Suppressor macrophage (primary cell): Measurements from ENCODE around the gene CFAP92.
A peak's percentile ranks its signal among the peaks of the same experiment; 100 is the strongest.
"Not testable (repeated sequence)": the region's sequence is repeated elsewhere in the genome, so short reads cannot be mapped to it uniquely, and the experiment has no call there.

Experiments used
- DNase-seq, 4 experiments: peaks; one replicate each; pipeline ENCODE4 v3.0.0-alpha.2; 2020 to 2022

Gene CFAP92

DNA sequence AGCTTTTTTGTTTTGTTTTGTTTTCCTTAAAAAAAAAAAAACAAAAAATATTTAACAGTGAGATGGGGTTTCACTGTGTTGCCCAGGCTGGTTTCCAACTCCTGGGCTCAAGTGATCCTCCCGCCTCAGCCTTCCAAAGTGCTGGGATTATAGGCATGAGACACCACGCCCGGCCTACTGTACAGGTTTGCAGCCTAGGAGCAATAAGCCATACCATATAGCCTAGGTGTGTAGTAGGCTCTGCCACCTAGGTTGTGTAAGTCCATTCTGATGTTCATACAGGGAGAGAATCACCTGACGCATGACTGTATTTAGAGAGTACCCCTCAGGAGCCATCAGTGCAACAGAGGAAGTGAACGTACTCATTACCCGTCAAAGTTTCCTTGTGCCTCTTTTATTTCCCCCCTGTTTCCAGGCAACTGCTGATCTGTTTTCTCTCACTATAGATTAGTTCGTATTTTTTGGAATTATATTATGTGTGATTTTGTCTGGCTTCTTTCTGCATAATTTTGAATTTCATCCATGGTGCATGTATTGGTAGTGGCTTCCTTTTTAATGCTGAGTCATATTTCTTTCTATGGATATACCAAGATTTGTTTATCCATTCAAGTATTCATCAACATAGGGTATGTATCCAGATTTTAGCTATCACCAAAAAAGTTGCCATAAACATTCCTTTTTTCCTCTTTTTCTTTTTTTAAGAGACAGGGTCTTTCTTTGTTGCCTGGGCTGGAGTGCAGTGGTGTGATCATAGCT, 104.6 kb downstream of the CFAP92 start:
- DNase-seq: no peak

DNA sequence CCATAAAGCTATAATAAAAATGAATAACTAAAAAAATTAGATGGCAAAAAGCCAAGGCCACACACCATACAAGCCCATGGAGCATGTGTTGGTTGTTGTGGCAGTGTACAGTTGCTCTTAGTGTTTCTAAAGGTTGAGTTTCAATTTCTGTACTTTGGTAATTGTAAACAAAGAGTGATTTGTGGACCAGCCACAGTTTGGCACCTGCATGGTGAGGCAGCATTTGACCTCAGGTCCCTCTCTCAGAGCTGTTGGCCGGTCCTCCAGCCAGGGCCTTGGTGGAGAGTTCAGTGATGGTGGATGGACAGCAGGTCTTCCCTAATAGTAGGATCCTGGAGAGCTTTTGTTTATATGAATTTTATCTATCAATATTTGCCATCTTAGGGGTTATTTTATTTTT, 108.9 kb downstream of the CFAP92 start:
- DNase-seq: no peak

DNA sequence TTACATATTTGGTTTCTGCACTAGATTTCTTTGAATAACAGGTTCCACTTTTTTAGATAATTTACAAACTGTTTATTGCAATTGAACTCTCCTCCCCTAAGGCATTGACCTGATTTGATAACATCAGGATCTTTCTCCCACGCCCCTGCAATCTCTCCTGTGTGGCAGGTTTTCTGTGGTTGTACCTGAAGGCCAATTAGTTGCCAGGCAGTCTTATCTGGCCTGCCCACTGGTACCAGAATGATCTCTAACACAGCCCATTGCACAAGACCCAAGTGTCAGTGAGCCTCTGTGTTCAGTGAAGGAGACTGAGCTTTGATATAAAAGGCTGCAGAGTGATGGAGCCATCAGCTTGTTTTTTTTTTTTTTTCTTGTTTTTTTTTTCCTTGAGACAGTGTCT, 111.2 kb downstream of the CFAP92 start:
- DNase-seq: no peak

DNA sequence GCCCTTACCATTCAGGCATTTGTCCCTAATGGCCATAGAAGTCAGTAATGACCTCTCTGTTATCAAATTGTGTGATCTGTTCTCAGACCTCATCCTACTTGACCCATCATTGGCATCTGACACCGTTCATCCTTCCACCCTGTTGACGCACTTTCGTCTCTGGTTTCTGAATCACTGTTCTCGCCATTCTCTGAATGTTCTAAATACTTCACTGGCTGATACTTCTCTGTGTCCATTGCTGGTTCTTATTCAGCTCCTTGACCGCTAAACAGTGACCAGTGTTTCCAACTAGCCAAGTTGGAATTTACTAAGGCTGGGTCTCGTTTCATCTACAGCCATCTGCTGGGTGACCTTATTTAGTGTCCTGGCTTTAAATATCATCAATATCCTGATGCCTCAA, 112.3 kb downstream of the CFAP92 start:
- DNase-seq: no peak

DNA sequence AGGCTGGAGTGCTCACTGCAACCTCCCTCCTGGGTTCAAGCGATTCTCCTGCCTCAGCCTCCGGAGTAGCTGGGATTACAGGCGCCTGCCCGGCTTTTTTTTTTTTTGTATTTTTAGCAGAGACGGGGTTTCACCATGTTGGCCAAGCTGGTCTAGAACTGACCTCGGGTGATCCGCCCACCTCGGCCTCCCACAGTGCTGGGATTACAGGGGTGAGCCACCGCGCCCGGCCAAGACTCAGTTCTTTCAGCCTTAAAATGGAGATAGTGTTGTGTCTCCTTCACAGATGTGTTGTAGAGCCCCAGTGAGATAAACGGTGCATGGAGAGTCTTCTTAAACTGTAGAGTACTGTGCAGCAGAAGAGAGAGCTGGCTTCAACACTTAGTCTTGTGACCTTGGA, 113.4 kb downstream of the CFAP92 start:
- DNase-seq: not testable (repeated sequence)

DNA sequence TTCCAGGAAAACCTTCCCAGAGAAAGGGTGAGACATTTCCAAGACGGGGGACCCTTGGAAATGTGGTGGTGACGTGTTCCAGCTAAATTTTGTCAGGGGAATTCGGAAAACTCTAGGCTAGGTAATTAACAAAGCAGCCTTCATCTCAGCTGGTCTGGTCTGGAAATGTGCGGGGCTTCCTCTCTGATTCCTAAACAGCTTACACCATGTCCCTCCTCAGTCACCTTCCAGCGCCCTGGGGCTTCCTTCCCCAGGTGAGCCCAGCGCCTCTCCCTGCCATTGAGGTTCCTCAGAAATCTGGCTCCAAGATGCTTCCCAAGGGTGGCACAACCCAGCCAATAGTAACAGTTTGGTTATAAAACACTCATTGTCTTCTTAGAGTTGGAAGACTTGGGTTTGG, 113.9 kb downstream of the CFAP92 start:
- peak in 1 of 4 experiments; percentile 9 for DNase-seq

DNA sequence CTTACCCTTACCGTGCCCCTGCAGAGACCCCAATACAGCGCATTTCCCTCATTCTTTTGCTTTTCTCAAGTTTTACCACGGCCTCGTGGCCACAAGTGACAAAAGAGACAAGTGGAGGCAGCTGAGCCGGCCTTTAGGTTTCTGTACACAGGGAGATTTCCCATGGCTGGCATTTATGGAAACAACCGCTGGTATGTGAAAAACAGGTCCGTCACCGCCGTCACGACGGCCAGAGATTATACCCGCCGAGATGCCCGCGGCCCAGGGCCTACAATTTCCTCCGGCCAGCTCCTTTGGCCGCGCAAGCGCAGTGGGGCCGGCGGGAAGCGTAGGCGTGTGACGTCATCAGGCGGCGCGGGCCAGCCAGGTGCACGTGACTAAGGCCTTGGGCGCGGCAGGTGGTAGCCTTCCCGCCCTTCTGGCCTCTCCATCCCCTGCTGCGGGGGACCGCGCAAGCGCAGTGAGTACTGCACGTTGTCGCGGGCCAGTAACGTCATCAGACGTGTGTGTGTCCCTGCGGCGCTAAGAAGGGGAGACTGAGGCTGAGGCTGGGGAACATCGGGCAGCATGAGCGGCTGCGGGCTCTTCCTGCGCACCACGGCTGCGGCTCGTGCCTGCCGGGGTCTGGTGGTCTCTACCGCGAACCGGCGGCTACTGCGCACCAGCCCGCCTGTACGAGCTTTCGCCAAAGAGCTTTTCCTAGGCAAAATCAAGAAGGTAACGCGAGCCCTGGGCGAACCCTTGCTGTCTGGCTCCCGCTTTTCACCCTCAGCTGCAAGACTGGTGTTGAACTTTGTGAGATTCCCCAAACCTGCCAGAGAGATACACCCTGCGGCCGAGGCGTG, 114.5 kb downstream of the CFAP92 start, which contains the start of gene ACAD9:
ACAD9 (plus strand) TSS at position 496 of the 845 bp plus-strand sequence; CDS start at position 568, 72 bp downstream.
- DNase-seq: peak; percentile 99

DNA sequence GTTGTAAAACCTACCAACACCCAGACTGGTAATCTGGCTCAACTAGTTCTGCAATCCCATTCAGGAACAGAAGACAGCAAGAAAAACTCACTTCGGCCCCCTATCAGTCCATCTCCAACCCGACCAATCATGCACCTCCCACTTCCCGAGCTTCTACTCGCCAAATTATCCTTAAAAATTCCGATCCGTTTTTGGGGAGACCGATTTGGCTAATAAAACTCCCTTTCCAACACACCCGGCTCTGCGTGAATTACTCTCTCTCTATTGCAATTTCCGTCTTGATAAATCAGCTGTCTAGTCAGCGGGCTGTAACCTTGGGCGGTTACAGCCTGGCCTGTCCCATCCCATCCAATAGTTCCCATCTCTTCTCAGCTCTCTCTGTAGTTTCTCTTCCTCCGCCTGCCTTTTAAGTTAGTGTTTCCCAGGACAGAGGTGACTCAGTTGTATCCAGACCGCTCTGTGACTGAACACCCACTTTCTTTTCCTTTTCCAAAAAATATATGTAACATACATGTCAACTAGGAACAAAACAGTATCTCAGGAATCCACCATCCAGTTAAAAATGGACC, 115.2 kb downstream of the CFAP92 start:
- peak; percentile 76 to 88 (median 82) for DNase-seq

DNA sequence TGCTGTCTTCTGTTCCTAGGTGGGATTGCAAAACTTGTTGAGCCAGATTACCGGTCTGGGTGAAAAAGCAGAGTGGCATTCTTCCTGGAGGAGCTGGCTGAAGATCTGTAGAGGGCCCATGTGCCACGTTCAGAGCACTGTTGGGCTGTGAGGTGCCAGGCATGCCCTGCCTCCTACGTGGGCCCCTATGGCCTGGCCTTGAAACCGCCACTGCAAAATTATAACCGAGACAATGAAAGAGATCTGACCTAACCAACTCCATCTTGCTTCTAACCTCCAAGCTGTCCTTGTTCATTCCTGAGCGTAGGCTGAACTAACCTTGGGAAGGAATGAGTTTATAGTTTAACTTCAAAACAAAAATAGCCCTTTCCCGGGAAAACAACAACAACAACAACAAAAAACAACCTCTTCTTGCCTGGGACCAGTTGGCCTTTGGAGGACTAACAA, 115.8 kb downstream of the CFAP92 start:
- no peak for DNase-seq

DNA sequence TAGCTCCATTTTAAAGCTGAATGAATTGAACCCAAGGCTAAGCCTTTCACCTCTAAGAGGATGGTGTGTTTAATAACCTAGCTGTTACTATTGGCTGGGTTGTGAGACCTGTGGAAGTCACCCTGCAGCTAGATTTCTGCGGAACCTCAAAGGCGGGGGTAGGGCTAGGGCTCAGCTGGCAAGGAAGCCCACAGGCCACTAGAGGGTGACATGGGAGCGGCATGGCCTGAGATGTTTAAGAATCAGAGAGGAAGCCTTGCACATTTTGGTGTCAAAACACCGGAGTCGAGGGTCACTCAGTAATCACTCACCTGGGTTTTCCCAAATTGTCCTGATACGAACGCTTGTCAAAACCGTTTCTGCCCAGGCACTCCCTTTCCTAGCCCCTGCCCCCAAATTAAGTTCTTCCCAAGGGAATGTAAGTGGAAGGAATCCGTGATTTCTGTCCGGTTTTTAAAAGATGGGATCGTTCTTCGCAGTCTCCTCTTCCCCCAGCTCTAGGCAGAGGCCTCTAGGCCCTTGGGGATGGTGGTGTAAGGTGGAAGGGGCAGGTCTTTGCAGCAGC, 118.2 kb downstream of the CFAP92 start:
- DNase-seq: peak; percentile 78 to 90 (median 86)

DNA sequence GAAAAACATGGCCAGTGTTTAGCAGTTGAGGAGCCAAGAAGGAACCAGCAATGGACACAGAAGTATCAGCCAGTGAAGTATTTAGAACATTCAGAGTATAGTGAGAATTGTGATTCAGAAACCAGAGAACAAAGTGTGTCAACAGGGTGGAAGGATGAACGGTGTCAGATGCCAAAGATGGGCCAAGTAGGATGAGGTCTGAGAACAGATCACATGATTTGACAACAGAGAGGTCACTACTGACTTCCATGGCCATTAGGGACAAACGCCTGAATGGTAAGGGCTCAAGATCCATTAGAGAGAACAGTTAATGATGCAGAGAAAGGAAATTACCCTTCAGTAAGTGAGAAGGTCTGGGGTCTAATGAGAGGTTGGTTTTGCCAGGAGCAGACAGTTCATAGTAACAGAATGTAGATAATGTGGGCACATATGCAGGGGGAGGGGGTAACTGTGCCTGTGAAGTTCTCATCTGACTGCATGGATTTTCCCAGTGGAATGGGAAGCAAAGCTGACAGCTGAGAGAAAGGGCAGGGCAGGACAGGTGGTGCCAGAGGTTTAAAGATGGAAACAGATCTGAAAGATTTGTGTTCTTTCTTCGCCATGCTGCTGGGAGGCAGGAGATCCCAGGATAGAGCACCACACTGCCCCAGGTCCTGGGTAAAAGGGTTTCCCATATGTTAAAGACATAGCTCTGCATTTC, 119.2 kb downstream of the CFAP92 start:
- DNase-seq: no peak

DNA sequence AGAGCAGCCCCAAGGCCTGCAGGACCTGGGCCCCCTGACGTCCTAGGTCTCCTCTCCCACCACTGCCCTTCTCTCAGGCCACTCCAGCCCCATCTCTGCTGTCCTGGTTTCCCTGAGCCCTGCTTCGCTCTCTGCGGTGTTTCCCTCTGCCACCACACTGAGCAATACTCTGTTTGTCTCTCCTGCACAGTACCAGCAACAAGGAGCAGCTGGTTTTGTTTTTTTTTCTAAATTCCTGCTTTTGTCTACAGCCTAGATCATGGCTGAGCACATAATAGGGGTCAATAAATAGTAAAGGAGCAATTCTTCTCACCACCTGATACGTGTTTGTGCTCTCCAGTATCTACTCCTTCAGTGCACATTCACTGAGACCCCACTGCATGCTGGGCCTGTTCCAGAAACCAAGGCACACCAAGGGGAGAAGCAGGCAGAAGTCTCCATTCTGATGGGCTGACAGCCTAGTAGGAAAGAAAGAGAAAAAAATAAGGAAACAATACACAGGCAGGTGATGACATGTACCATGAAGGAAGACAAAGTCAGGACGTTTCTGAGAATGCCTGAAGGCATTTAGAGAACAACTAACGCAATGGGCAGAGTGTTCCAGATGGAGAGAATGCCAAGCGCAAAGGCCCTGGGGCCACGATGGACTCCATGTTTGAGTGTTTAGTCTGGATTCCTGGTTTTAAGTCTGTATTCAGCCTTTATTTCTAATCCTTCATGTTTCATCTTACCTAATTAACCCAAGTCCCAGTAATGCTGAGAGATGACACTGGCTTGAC, 120.4 kb downstream of the CFAP92 start:
- no peak for DNase-seq

DNA sequence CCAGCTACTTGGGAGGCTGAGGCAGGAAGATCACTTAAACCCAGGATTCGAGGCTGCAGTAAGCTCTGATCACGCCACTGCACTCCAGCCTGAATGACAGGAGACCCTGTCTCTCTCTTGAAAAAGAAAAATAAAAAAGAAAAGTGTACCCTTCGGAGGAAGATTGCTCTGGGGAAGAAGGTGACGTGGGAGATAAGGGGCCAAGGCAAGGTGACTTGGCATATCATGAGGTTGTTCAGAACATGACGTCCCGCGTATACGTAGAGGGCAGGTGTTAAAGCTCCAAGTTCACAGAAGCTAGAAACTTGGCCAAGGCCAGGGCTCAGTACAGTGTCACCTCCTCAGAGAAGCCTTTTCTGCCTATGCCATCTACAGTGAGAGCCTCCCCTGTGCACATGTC, 121.1 kb downstream of the CFAP92 start:
- DNase-seq: no peak

DNA sequence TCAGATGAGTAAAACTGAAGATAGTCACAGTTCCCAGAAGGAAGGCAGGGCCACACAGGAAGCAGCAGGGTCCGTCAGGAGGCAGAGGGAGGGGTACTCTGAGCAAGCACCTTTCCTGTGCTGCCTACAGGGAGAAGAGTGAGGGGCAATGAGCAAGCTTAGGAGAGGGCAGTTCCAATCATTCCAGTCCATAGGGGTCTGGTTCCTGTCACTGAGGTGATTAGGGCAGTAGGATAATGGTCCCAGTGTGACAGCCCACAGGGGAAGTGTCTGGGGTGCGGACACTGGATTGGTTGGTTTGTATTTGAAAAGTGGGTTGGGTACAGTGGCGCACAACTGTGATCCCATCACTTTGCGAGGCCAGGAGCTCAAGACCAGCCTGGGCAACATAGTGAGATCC, 121.6 kb downstream of the CFAP92 start:
- DNase-seq: no peak

DNA sequence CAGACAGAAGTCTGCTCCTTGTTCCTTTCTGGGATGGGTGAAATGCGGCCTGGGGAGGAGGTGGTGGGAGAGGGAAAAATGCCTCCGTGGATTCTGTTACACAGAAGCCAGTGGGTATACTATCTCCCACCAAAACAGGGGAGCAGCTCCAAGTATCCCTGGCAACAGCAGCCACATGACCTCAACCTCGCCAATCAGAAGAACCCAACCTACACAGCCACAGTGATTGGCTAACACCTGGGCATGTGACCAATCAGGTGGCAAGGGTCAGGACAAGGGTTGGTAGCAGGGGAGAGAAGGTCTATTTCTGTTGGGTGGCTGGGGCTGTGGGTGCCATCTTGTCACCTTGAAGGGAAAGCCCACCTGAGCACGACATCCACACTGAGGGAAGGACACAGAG, 123.5 kb downstream of the CFAP92 start:
- no peak for DNase-seq

DNA sequence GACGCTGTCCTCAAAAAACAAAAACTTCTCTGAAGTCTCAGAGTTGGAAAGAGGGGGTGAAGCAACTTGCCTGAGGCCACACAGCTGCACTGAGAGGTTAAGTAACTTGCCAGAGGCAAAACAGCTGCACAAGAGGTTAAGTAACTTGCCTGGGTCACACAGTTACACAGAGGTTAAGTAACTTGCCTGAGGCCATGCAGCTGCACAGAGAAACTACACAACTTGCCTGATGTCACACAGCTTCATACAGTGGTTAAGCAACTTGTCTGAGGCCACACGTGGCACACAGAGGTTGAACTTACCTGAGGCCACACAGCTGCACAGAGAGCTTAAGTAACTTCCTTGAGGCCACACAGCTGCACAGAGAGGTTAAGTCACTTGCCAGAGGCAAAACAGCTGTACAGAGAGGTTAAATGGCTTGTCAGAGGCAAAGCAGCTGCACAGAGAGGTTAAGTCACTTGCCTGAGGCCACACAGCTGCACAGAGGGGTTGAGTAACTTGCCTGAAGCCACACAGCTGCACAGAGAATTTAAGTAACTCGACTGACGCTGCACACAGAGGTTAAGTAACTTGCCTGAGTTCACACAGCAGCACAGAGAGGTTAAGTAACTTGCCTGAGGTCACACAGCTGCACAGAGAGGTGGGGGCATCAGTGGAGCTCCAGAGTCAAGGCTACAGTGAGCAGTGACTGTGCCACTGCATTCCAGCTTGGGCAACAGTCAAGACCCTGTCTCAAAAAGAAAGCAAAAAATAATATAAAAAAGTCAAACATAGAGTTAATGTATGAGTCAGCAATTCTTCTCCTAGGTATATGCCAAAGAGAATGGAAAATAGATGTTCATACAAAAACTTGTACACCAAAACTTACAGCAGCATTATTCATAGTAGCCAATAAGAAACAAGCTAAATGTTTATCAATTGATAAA, 126.4 kb downstream of the CFAP92 start:
- peak in 3 of 4 experiments; percentile 40 to 47 (median 42) for DNase-seq

DNA sequence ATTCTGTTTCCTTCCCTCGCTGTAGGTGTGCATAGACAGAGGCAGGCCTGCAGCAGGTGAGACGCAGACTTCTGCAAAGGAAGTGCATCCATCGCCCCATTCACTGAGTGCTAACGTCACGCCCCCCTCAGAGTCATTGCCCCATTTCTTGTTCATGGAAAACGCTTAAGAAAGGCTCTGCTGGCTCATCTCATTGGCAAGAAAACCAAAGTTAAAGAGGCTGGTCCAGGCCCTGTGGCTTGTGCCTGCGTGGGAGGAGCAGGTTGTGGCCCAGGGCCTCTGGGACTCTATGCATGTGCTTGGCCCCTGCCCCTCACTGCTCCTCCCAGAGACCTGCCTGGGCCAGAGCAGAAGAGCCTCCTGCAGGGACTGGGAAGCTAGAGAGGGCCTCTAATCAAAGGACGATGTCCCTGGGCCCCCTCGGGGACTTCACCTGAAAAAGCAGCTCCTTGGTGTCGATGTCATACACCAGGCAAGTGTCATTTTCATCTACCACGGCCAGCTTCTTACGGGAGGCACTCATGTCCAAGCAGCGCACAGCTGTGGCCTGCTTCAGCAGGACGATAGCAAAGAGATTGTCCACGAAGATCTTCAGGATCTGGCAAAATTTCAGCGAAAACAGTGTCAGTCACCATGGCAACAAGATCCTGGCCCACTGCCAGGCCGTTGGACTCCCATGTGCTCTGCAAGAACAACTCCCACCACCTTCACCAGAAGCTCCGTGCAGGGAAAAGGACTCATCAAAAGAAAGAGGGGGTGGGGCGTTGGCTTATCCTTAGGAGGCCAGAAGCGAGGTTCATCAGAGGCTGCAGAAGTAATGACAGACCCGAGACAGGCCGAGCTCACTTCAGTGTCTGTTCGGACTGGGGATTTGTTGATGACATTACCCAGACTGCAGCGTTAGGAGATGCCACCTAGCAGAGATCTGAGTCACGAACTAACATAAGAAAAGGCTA, 128.7 kb downstream of the CFAP92 start:
- peak; percentile 60 to 89 (median 76) for DNase-seq

DNA sequence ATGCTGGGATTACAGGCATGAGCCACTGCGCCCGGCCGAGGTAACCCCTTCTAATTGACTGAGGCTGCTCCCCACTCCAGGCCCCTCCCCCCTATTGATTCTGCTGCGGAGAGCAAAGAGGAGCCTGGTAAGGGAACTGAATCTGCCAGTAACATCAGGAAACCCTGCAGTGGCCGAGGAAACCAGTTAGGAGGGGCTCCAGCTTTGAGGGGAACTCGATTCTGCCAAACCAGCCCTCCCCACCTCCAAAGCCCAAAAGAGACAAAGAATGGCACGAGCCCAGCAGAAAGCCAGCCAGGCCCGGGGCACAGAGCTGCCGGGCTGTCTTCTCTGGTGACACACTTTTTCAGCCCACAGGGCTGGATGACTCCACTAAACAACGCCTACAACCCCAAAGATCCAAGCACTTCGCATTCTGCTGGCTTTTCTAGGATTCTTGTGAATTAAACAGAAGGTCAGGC, 129.5 kb downstream of the CFAP92 start:
- peak; percentile 70 to 89 (median 82) for DNase-seq

DNA sequence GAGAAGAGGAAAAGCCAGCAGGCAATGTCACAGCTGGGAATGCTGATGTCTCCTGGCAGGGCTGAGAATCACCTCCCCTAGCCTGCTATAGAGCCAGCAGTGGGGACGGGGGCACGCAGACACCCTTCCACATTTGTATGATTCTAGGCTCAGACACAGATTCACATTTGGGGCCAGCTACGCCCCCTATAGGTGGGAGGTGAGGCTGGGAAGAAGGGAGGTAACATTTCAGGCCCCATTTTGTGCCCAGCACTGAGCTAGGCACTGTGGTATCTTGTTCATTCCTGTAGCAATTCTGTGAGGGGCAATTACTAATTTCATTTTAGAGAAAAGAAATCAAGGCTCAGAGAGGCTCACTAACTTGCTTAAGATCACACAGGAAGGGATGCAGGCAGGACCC, 130.3 kb downstream of the CFAP92 start:
- peak in 1 of 4 experiments; percentile 31 for DNase-seq
